SJCRH30 (cell line): ENCODE results near the gene RNASE7. TPM values are rescaled to one million over a fixed set of nuclear protein-coding genes. Genes with fewer than 3 reads are reported as not detected.

ENCODE experiments used
- DNase-seq, 2 experiments: peaks; one replicate each; pipeline ENCODE4 v3.0.0-alpha.2; 2015 to 2020
- H3K27ac ChIP-seq: fragments of 250-450 bp; sonication (Bioruptor Pico); 2 replicates; pipeline ENCODE4 v1.5.1; 2020; ENCODE audit warnings: mild to moderate bottlenecking, moderate library complexity
- H3K27me3 ChIP-seq: fragments of 250-450 bp; sonication (Bioruptor Pico); 2 replicates; pipeline ENCODE4 v1.5.1; 2020; ENCODE audit warnings: mild to moderate bottlenecking, moderate library complexity
- H3K36me3 ChIP-seq: fragments of 250-450 bp; sonication (Bioruptor Pico); 2 replicates; pipeline ENCODE4 v1.5.1; 2020; ENCODE audit warnings: mild to moderate bottlenecking, moderate library complexity
- H3K4me1 ChIP-seq: fragments of 250-450 bp; sonication (Bioruptor Pico); 2 replicates; pipeline ENCODE4 v1.5.1; 2020; ENCODE audit warnings: mild to moderate bottlenecking, moderate library complexity
- H3K4me3 ChIP-seq: fragments of 250-450 bp; sonication (Bioruptor Pico); 2 replicates; pipeline ENCODE4 v1.5.1; 2020; ENCODE audit warnings: mild to moderate bottlenecking, moderate library complexity
- H3K9me3 ChIP-seq: fragments of 250-450 bp; sonication (Bioruptor Pico); replicated peaks from 2 replicates; pipeline ENCODE4 v1.5.1; 2020; ENCODE audit warnings: mild to moderate bottlenecking, moderate library complexity
- total RNA-seq: library from RNA; depleted of rRNA; stranded (reverse); fragments of >200 nt; shearing (Covaris generic); gene quantifications from 2 replicates; pipeline ENCODE4 v1.2.3, GENCODE V29; 2014

RNASE7 gene
- total RNA-seq, 1 experiment from 2014 or later, result not detected

DNA sequence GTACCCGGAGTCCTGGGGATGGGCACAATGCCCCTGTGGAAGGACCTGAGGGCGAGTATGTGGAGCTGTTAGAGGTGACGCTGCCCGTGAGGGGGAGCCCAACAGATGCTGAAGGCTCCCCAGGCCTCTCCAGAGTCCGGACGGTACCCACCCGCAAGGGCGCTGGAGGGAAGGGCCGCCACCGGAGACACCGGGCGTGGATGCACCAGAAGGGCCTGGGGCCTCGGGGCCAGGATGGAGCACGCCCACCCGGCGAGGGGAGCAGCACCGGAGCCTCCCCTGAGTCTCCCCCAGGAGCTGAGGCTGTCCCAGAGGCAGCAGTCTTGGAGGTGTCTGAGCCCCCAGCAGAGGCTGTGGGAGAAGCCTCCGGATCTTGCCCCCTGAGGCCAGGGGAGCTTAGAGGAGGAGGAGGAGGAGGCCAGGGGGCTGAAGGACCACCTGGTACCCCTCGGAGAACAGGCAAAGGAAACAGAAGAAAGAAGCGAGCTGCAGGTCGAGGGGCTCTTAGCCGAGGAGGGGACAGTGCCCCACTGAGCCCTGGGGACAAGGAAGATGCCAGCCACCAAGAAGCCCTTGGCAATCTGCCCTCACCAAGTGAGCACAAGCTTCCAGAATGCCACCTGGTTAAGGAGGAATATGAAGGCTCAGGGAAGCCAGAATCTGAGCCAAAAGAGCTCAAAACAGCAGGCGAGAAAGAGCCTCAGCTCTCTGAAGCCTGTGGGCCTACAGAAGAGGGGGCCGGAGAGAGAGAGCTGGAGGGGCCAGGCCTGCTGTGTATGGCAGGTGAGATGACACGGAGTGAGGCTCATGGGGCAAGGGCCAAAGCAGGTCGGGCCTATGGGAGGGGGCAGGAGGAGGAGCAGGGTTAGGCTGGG is 32.5 kb downstream of the RNASE7 start:
- no peaks in the 10 kb centered on the region for H3K27me3 ChIP-seq
- no peak overlapping the region for H3K27ac ChIP-seq
- peaks cover 47% of the 10 kb centered on the region for H3K36me3 ChIP-seq
- DNase-seq, result no peak
- no peaks in the 10 kb centered on the region for H3K9me3 ChIP-seq
- no peak overlapping the region for H3K4me3 ChIP-seq
- H3K4me1 ChIP-seq, result peaks cover 5% of the 10 kb centered on the region; the same call in 1 of the 2 replicates

DNA sequence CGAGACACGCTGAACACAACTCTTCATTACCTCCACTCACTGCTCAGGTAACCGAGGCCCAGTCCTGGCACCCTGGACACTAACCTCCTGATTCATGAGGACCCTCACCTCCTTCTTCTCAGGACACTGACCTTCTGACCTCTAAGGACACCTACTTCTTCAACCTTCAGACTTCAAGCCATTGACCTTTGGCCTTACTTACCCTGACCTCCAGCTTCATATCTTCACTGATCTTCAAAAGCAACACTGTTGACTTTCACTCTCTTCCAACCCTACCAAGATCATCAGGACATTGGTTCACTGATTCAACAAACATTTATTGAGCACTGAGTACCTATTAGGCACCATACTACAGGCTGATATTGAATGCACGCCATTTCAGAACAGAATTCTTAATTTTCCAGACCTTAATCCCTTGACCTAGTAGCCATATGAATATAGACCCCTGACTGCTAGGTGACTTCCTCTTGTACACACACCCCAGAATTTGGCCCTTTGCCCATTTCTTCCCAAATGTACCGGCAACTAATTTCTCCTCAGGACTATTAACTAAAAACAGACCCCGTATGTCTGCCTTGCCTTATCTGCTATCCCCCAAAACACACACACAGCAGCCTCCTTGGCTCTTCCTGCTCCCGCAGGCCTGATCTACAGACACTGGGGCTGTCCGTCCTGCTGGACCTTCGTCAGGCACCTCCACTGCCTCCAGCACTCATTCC is 33.7 kb downstream of the RNASE7 start:
- H3K27me3 ChIP-seq, result no peaks in the 10 kb centered on the region
- H3K4me3 ChIP-seq, result no peak overlapping the region
- peaks cover 47% of the 10 kb centered on the region for H3K36me3 ChIP-seq
- no peak overlapping the region for H3K27ac ChIP-seq
- peaks cover 5% of the 10 kb centered on the region; the same call in 1 of the 2 replicates for H3K4me1 ChIP-seq
- DNase-seq, result no peak
- no peaks in the 10 kb centered on the region for H3K9me3 ChIP-seq

DNA sequence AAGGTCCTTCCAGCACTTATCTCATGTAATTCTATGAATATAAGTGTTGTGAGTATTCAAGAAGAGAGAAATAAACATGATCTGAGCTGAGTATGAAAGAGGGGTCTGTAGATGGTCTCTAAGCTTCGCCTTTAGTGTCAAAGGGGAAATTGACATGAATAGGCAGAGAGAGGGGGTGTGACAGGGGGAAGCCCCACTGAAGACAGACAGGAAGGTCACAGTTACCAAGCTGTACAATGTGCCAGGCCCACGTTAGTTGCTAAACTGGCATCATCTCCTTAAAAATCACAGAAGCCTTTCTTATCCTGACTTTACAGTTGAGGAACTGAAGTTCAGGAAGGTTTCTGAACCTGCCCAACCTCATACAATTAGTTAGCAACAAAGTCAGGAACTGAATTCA is 35.5 kb downstream of the RNASE7 start:
- DNase-seq, result no peak
- Histone ChIP-seq H3K27ac (no peak overlapping the region), H3K36me3 (peaks cover 53% of the 10 kb centered on the region), H3K27me3 (no peaks in the 10 kb centered on the region), H3K4me3 (no peak overlapping the region), H3K9me3 (no peaks in the 10 kb centered on the region), H3K4me1 (no peaks in the 10 kb centered on the region)

DNA sequence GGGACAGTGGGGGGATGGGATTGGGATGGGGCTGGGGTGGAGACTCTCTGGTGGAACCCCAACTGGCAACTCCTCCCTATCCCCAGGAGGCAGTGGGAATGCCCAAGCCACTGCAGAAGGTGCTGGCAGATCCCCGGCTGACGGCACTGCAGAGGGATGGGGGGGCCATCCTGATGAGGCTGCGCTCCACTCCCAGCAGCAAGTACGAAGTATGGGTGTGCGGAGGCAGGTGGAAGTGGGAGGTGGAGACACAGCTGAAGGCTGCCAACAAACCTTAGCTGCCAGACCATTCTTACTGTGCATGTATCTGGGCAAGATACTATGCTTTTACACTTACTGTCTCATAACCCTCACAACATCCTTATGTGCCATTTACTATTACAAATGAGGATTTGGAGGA is 36.1 kb downstream of the RNASE7 start:
- Histone ChIP-seq H3K4me1 (no peaks in the 10 kb centered on the region), H3K9me3 (no peaks in the 10 kb centered on the region), H3K27me3 (no peaks in the 10 kb centered on the region), H3K4me3 (no peak overlapping the region), H3K36me3 (peaks cover 54% of the 10 kb centered on the region), H3K27ac (no peak overlapping the region)
- no peak for DNase-seq

DNA sequence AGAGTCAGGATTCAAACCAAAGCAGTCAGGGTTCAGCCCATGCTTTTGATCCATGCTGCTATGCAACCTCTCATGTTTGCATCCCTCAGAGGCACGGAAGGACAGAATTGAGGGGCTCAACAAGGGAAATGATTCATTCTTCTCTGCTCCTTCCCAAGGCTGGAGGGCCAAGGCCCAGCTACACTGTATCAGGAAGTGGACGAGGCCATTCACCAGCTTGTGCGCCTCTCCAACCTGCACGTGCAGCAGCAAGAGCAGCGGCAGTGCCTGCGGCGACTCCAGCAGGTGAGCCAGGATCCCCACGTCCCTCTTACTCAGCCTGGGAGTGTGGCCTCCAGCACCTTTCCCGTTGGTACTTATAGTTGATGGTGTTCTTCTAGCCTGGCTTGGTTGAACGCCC is 36.6 kb downstream of the RNASE7 start:
- H3K27ac ChIP-seq, result no peak overlapping the region
- H3K36me3 ChIP-seq, result peaks cover 52% of the 10 kb centered on the region
- no peaks in the 10 kb centered on the region for H3K4me1 ChIP-seq
- no peak overlapping the region for H3K4me3 ChIP-seq
- H3K27me3 ChIP-seq, result no peaks in the 10 kb centered on the region
- DNase-seq, result no peak
- H3K9me3 ChIP-seq, result no peaks in the 10 kb centered on the region

DNA sequence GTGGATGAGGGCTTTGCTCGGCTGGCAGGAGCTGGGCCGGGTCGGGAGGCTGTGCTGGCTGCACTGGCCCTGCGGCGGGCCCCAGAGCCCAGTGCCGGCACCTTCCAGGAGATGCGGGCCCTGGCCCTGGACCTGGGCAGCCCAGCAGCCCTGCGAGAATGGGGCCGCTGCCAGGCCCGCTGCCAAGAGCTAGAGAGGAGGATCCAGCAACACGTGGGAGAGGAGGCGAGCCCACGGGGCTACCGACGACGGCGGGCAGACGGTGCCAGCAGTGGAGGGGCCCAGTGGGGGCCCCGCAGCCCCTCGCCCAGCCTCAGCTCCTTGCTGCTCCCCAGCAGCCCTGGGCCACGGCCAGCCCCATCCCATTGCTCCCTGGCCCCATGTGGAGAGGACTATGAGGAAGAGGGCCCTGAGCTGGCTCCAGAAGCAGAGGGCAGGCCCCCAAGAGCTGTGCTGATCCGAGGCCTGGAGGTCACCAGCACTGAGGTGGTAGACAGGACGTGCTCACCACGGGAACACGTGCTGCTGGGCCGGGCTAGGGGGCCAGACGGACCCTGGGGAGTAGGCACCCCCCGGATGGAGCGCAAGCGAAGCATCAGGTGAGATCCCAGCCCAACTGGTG is 39.5 kb downstream of the RNASE7 start:
- Histone ChIP-seq H3K27me3 (no peaks in the 10 kb centered on the region), H3K9me3 (no peaks in the 10 kb centered on the region), H3K4me1 (no peaks in the 10 kb centered on the region), H3K36me3 (peaks cover 38% of the 10 kb centered on the region), H3K4me3 (no peak overlapping the region), H3K27ac (no peak overlapping the region)
- no peak for DNase-seq

DNA sequence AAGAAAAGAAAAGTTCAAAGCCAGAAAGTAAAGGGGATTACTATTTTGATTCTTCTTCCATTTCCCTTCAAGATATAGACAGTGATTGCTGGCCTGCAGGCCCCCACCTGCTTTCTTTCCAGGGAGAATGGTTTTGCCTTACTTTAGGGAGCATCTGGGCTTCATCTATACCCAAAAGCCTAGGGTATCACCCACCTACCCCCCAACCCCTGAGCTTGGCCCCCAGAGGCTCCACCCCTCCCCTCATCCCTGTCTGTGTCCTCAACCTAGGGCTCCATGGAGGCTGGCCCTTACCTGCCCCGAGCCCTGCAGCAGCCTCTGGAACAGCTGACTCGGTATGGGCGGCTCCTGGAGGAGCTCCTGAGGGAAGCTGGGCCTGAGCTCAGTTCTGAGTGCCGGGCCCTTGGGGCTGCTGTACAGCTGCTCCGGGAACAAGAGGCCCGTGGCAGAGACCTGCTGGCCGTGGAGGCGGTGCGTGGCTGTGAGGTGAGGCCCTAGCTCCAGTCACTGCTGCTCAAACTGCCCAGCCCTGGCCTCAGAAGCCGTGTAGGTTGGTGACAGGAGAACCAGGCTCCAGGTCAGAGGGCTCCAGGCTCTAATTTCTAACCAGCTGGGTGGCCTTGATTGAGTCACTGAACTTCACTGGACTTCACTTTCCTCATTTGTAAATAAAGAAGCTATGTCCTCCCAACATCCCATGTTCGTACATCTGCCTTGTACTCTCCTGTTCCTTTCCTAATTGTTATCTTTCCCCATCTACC is 41.6 kb downstream of the RNASE7 start:
- Histone ChIP-seq H3K4me3 (no peak overlapping the region), H3K36me3 (peaks cover 33% of the 10 kb centered on the region), H3K27ac (no peak overlapping the region), H3K27me3 (no peaks in the 10 kb centered on the region), H3K9me3 (no peaks in the 10 kb centered on the region), H3K4me1 (no peaks in the 10 kb centered on the region)
- no peak for DNase-seq

DNA sequence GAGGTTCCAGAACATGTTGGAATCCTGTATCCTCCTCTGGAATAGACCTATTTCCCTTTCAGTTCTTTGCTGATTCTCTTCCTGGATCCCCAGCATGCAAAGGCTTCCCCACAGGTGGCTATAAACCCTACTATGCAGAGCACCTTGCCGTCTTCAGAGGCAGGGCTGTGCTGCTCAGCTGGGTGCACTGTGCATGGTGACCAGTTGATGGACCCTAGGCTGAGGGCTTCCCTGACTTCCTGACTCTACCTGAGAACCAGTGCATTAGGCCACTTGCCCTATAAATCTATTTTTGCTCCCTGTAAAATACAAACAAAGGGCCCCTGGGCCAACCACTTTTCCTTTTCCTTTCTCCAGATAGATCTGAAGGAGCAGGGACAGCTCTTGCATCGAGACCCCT is 42.2 kb downstream of the RNASE7 start:
- H3K36me3 ChIP-seq, result peaks cover 31% of the 10 kb centered on the region
- H3K27me3 ChIP-seq, result no peaks in the 10 kb centered on the region
- no peaks in the 10 kb centered on the region for H3K4me1 ChIP-seq
- DNase-seq, result no peak
- H3K4me3 ChIP-seq, result no peak overlapping the region
- H3K27ac ChIP-seq, result no peak overlapping the region
- H3K9me3 ChIP-seq, result no peaks in the 10 kb centered on the region

DNA sequence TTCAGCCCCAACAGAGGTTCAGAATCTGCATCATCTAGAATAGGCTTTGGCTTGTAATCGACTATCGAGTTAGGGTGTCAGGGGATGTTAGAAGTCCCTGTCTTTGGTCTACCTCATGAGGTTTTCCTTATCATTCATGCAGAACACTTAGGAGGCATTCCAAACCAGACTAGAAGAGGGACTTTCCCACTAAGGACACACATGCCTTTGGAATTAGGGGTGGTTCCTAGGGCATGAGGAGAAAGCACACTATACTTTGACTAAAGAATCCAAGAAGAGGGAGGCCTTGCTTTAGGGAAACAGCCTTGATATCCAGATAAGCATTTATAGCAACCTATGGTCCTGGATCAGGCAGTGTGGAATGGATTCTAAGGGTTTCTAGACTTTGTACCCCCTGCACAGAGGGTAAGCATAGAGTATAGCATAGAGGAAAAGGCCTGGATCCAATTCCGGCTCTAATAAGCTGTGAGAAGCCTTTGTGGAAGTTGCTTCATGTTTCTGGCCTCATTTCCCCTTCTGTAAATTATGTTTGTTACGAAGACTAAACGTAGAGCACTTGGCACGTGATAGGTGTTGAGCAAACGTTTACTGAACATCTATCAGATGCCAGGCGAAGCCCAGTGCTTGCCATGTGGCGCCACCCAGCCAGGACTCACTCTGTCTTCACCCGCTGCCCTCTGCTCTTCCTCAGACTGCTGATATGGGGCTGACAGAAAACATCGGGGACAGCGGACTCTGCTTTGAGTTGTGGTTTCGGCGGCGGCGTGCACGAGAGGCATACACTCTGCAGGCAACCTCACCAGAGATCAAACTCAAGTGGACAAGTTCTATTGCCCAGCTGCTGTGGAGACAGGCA is 43.1 kb downstream of the RNASE7 start:
- H3K4me3 ChIP-seq, result no peak overlapping the region
- H3K4me1 ChIP-seq, result no peaks in the 10 kb centered on the region
- H3K27me3 ChIP-seq, result no peaks in the 10 kb centered on the region
- H3K36me3 ChIP-seq, result peaks cover 35% of the 10 kb centered on the region
- no peaks in the 10 kb centered on the region for H3K9me3 ChIP-seq
- H3K27ac ChIP-seq, result no peak overlapping the region
- DNase-seq, result no peak

DNA sequence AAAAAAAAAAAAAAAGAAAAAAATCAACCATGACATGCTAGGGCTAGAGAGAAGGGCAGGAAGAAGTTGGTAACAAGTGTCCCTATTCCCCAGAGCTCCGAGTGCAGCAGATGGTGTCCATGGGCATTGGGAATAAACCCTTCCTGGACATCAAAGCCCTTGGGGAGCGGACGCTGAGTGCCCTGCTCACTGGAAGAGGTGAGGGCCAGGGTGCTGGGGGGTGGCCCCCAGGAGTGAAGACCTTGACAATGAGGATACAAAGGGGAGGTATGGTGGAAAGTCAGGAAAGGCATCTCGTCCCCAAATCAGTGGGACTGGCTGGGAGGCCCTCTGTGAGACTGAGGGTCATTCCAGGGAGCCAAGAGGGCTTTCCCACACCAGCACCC is 44.7 kb downstream of the RNASE7 start:
- Histone ChIP-seq H3K27ac (no peak overlapping the region), H3K4me3 (no peak overlapping the region), H3K4me1 (no peaks in the 10 kb centered on the region), H3K27me3 (no peaks in the 10 kb centered on the region), H3K36me3 (peaks cover 35% of the 10 kb centered on the region), H3K9me3 (no peaks in the 10 kb centered on the region)
- no peak for DNase-seq

DNA sequence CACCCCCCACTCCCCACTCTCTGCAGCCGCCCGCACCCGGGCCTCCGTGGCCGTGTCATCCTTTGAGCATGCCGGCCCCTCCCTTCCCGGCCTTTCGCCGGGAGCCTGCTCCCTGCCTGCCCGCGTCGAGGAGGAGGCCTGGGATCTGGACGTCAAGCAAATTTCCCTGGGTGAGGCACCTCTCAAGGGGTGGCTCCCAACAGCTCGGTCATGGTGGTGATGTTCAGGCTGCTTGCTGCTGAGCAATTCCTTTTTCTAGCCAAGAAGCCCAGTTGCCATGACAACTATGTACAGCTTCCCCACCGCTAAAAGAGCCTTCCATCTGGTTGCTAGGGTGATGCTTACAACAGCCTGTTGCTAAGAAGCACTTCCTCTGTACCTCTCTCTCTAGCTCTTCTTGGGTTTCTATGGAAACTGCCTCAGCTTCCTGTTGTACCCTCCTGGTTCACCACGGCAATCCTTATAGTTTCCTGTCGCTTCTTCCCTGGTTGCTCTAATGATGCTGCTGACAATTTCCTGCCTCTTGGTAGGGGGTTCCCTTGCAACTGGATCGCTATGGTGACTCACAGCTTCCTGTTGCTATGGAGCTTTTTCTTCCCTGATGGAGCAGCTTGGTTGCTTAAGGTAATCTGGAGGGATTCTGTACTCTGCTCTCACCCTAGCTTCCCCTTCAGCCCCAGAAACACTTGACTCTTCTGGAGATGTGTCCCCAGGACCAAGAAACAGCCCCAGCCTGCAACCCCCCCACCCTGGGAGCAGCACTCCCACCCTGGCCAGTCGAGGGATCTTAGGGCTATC is 45.3 kb downstream of the RNASE7 start:
- H3K9me3 ChIP-seq, result no peaks in the 10 kb centered on the region
- no peak for DNase-seq
- no peak overlapping the region for H3K27ac ChIP-seq
- H3K27me3 ChIP-seq, result no peaks in the 10 kb centered on the region
- H3K4me3 ChIP-seq, result no peak overlapping the region
- peaks cover 30% of the 10 kb centered on the region for H3K36me3 ChIP-seq
- H3K4me1 ChIP-seq, result no peaks in the 10 kb centered on the region

DNA sequence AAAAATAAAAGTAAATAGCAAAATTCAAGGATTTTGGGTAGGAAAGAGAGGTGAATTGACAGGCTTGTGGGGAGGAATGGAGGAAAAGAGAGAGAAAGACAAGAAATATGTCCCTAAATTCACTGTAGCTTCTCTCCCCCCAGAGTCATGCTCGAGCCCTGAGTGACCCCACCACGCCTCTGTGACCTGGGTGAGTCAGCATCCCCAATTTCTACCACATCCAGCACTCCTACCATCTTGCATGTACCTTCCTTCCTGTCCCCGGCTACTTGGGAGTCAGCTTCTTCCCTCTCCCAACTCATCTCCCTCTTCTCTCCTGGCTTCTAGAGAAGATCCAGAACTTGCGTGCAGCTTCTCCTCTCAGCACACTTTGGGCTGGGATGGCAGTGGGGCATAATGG is 46.5 kb downstream of the RNASE7 start:
- Histone ChIP-seq H3K27me3 (no peaks in the 10 kb centered on the region), H3K4me3 (no peak overlapping the region), H3K27ac (no peak overlapping the region), H3K9me3 (no peaks in the 10 kb centered on the region), H3K4me1 (peaks cover 3% of the 10 kb centered on the region; the same call in 1 of the 2 replicates), H3K36me3 (peaks cover 22% of the 10 kb centered on the region)
- no peak for DNase-seq

DNA sequence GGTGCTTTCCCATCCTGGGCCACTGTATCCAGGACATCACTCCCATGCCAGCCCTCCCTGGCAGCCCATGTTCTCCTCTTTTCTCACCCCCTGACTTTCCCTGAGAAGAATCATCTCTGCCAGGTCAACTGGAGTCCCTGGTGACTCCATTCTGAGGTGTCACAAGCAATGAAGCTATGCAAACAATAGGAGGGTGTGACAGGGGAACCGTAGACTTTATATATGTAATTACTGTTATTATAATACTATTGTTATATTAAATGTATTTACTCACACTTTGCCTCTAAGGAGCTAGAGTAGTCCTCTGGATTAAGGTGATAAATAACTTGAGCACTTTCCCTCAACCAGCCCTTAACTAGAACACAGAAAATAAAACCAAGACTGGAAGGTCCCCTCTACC is 47.1 kb downstream of the RNASE7 start:
- Histone ChIP-seq H3K36me3 (peaks cover 20% of the 10 kb centered on the region), H3K9me3 (no peaks in the 10 kb centered on the region), H3K27me3 (no peaks in the 10 kb centered on the region), H3K4me1 (peaks cover 7% of the 10 kb centered on the region; the same call in 1 of the 2 replicates), H3K4me3 (no peak overlapping the region), H3K27ac (no peak overlapping the region)
- DNase-seq, result no peak
